Neuronal stem cell (in vitro differentiated cells): ENCODE results near the gene TRIP12. TPM values are rescaled to one million over a fixed set of nuclear protein-coding genes. Genes with fewer than 3 reads are reported as not detected.

ENCODE experiments used
- DNase-seq: peaks from one replicate; pipeline ENCODE4 v3.0.0-alpha.2; 2013; ENCODE audit warnings: low spot score
- H2AFZ ChIP-seq: one replicate; pipeline ENCODE4 v1.6.1; 2013; ENCODE audit warnings: mild to moderate bottlenecking, low read length, inconsistent platforms
- H2AK5ac ChIP-seq: 2 replicates; pipeline ENCODE4 v1.6.1; 2013; ENCODE audit warnings: low read depth, mild to moderate bottlenecking, inconsistent platforms, low read length, moderate library complexity, mixed read lengths
- H2BK120ac ChIP-seq: 2 replicates; pipeline ENCODE4 v1.6.1; 2013; ENCODE audit warnings: low read depth, mild to moderate bottlenecking, inconsistent platforms, low read length, moderate library complexity, mixed read lengths
- H2BK12ac ChIP-seq: one replicate; pipeline ENCODE4 v1.6.1; 2013; ENCODE audit warnings: low read length, inconsistent platforms
- H2BK15ac ChIP-seq: 2 replicates; pipeline ENCODE4 v1.6.1; 2013; ENCODE audit warnings: mild to moderate bottlenecking, low read length, inconsistent platforms, mixed read lengths
- H2BK5ac ChIP-seq: one replicate; pipeline ENCODE4 v1.6.1; 2013; ENCODE audit warnings: inconsistent platforms, mild to moderate bottlenecking, low read length, moderate library complexity
- H3K14ac ChIP-seq: one replicate; pipeline ENCODE4 v1.6.1; 2013; ENCODE audit warnings: low read length, inconsistent platforms
- H3K18ac ChIP-seq: 2 replicates; pipeline ENCODE4 v1.6.1; 2013; ENCODE audit warnings: low read length, inconsistent platforms
- H3K23ac ChIP-seq: 2 replicates; pipeline ENCODE4 v1.6.1; 2013; ENCODE audit warnings: low read depth, mild to moderate bottlenecking, mixed read lengths, low read length, inconsistent platforms; ENCODE audit not compliant: poor library complexity
- H3K27ac ChIP-seq: replicated peaks from 3 replicates; pipeline ENCODE4 v1.5.1; 2013; ENCODE audit warnings: low read length, inconsistent platforms
- H3K27me3 ChIP-seq, 3 experiments: 2 replicates each; pipeline ENCODE4 v1.6.1; 2013; ENCODE audit warnings: low read length in 3 of 3, mild to moderate bottlenecking in 2 of 3, inconsistent platforms in 1 of 3, low read depth in 1 of 3, mixed read lengths in 1 of 3, moderate library complexity in 1 of 3; ENCODE audit not compliant: control insufficient read depth in 3 of 3, insufficient read depth in 3 of 3
- H3K36me3 ChIP-seq, 2 donors: replicated peaks in 1 of 2; 2 replicates each; pipeline ENCODE4 v1.6.1; 2013; ENCODE audit warnings: low read length in 2 of 2; ENCODE audit not compliant: control insufficient read depth in 2 of 2, insufficient read depth in 2 of 2
- H3K4ac ChIP-seq: 2 replicates; pipeline ENCODE4 v1.6.1; 2013; ENCODE audit warnings: inconsistent platforms, mild to moderate bottlenecking, low read length, moderate library complexity
- H3K4me1 ChIP-seq, 2 donors: 1 replicate in 1 of 2; 2 replicates in 1 of 2; pipeline ENCODE4 v1.6.1; 2013; ENCODE audit warnings: low read length in 2 of 2, low read depth in 1 of 2; ENCODE audit not compliant: control insufficient read depth in 2 of 2, insufficient read depth in 1 of 2
- H3K4me2 ChIP-seq: one replicate; pipeline ENCODE4 v1.6.1; 2013; ENCODE audit warnings: mild to moderate bottlenecking, low read length, inconsistent platforms; ENCODE audit not compliant: insufficient read depth, poor library complexity, severe bottlenecking
- H3K4me3 ChIP-seq, 2 donors: 2 replicates each; pipeline ENCODE4 v1.5.1; 2013; ENCODE audit warnings: low read length in 2 of 2, mild to moderate bottlenecking in 2 of 2, inconsistent platforms in 1 of 2, moderate library complexity in 1 of 2
- H3K79me1 ChIP-seq: one replicate; pipeline ENCODE4 v1.6.1; 2013; ENCODE audit warnings: low read depth, mild to moderate bottlenecking, inconsistent platforms, low read length, moderate library complexity
- H3K9ac ChIP-seq: one replicate; pipeline ENCODE4 v1.6.1; 2013; ENCODE audit warnings: mild to moderate bottlenecking, low read depth, low read length, inconsistent platforms; ENCODE audit not compliant: poor library complexity
- H3K9me3 ChIP-seq, 2 donors: replicated peaks in 1 of 2; 2 replicates each; pipeline versions ENCODE3 to v1.6.1; 2013; ENCODE audit warnings: low read length in 2 of 2, mild to moderate bottlenecking in 2 of 2, inconsistent platforms in 1 of 2, low read depth in 1 of 2, mixed read lengths in 1 of 2, moderate library complexity in 1 of 2; ENCODE audit not compliant: control insufficient read depth in 2 of 2, insufficient read depth in 1 of 2
- H4K8ac ChIP-seq: one replicate; pipeline ENCODE4 v1.6.1; 2013; ENCODE audit warnings: low read depth, mild to moderate bottlenecking, inconsistent platforms, low read length, moderate library complexity
- H4K91ac ChIP-seq: one replicate; pipeline ENCODE4 v1.6.1; 2013; ENCODE audit warnings: low read length, low read depth, mild to moderate bottlenecking, inconsistent platforms; ENCODE audit not compliant: poor library complexity
- WGBS, 2 donors: extraction: QIAGEN DNeasy Blood & Tissue Kit; methylation state at CpG; one replicate each; pipeline ENCODE4 v1.1.7; 2013; ENCODE audit warnings: missing lambda C conversion rate in 2 of 2, mixed read lengths in 1 of 2; ENCODE audit not compliant: insufficient read length in 2 of 2, insufficient replicate concordance in 1 of 2; ENCODE audit errors: extremely low coverage in 2 of 2; 5-methylcytosine and 5-hydroxymethylcytosine counted together
- small RNA-seq: library from polyadenylated mRNA; stranded (forward); fragments of <200 nt; extraction: miRNeasy Mini kit (QIAGEN cat#:217004); gene quantifications from one replicate; pipeline ENCODE3, GENCODE V24; 2013; ENCODE audit not compliant: insufficient read depth

The TRIP12 gene

DNA sequence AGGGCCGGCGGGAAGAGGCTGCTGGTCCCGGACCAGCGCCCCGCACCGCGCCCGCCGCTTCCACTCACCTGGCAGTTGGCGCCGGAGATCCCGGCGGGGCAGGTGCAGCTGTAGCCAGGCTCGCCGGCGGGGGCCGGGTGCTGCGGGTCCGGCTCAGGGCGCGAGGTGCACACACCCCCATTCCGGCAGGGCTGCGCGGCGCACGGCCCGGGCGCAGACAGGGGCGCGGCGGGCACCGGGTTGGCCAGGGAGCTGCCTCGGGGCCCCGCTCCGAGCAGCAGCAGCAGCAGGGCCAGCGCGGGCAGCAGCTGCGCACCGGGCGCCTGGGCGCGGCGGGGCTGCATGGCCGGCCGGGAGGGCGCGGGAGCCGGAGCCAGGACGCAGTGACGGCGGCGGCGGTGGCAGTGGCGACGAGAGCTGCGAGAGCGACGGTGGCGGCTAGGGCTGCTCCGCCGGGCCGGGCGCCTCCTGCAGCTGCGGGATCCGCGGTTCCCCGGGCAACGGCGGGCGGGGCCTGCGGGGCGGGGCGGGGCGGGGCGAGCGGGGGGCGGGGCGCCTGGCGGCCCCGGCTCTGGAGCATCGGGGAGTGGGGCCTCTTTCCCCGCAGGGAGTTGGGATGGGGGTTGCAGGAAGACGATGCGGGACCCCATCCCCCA, 207.6 kb downstream of the TRIP12 start, which contains the start of gene DNER:
Gene DNER (minus strand): TSS at position 476 of the 656 bp plus-strand sequence. CDS start 132 bp downstream, at position 344.
- Histone ChIP-seq H3K9me3 (peaks cover 0 to 4% of the 10 kb centered on the region in 2 donors), H4K91ac (no peak within 1 kb of the TSS), H4K8ac (no peak within 1 kb of the TSS), H3K4ac (no peak within 1 kb of the TSS), H2BK5ac (no peak within 1 kb of the TSS), H2AFZ (peak within 1 kb of the TSS; percentile 86), H2BK120ac (no peak within 1 kb of the TSS), H2BK15ac (peak within 1 kb of the TSS; percentile 33), H3K27ac (no peak within 1 kb of the TSS), H3K4me1 (peaks cover 4 to 5% of the 10 kb centered on the region in 2 donors), H3K23ac (peak within 1 kb of the TSS; percentile 37), H3K27me3 (peaks cover 0 to 88% (median 30%) of the 10 kb centered on the region in 3 experiments), H3K9ac (peak within 1 kb of the TSS; percentile 89), H3K14ac (no peak within 1 kb of the TSS), H3K36me3 (no peaks in the 10 kb centered on the region), H2AK5ac (no peak within 1 kb of the TSS), H3K4me3 (peak within 1 kb of the TSS; percentile 39 to 88), H3K18ac (peak within 1 kb of the TSS; percentile 73), H2BK12ac (no peak within 1 kb of the TSS), H3K79me1 (no peaks in the 10 kb centered on the region), H3K4me2 (peak within 1 kb of the TSS; percentile 94)
- peak; percentile 52 for DNase-seq
- no CpG with 5 or more reads among the region's 84 CpGs for WGBS, 2 donors

Small RNA genes within 50 kb of the gene (small RNA-seq; reads per million reads assigned to genes)
- gene RNU6-613P (not detected), gene RNU6-964P (not detected)
